Measurements from ENCODE around the gene SLC12A7.

GRCh38 chr5:1150866-1151265, 39.0 kb upstream of the SLC12A7 start:
- TF ChIP-seq, protein P1, sequence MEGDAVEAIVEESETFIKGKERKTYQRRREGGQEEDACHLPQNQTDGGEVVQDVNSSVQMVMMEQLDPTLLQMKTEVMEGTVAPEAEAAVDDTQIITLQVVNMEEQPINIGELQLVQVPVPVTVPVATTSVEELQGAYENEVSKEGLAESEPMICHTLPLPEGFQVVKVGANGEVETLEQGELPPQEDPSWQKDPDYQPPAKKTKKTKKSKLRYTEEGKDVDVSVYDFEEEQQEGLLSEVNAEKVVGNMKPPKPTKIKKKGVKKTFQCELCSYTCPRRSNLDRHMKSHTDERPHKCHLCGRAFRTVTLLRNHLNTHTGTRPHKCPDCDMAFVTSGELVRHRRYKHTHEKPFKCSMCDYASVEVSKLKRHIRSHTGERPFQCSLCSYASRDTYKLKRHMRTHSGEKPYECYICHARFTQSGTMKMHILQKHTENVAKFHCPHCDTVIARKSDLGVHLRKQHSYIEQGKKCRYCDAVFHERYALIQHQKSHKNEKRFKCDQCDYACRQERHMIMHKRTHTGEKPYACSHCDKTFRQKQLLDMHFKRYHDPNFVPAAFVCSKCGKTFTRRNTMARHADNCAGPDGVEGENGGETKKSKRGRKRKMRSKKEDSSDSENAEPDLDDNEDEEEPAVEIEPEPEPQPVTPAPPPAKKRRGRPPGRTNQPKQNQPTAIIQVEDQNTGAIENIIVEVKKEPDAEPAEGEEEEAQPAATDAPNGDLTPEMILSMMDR (IDR thresholded peaks at IDR 0.05), result no peak
- no peak for TF ChIP-seq POLR2A (IDR thresholded peaks at IDR 0.05)

All from testis (tissue), 2 donors.